Endodermal cell (in vitro differentiated cells): Measurements from ENCODE around the gene LSP1. TPM values are rescaled to one million over a fixed set of nuclear protein-coding genes. Genes with fewer than 3 reads are reported as not detected.

Experiments used
- DNase-seq: peaks from one replicate; pipeline ENCODE4 v3.0.0-alpha.2; 2017
- H3K27ac ChIP-seq: 2 replicates; pipeline ENCODE4 v1.5.1; 2013; ENCODE audit warnings: mild to moderate bottlenecking, low read depth, low read length, moderate library complexity
- H3K27me3 ChIP-seq: 2 replicates; pipeline ENCODE4 v1.6.1; 2013; ENCODE audit warnings: mild to moderate bottlenecking, low read length, moderate library complexity; ENCODE audit not compliant: insufficient read depth, control insufficient read depth, poor library complexity, severe bottlenecking
- H3K36me3 ChIP-seq: 2 replicates; pipeline ENCODE4 v1.7.0; 2013; ENCODE audit warnings: mild to moderate bottlenecking, low read length, moderate library complexity; ENCODE audit not compliant: control insufficient read depth, insufficient read depth
- H3K4me1 ChIP-seq: one replicate; pipeline ENCODE4 v1.7.0; 2013; ENCODE audit warnings: low read length; ENCODE audit not compliant: control insufficient read depth, insufficient read depth
- H3K4me3 ChIP-seq: 2 replicates; pipeline ENCODE4 v1.5.1; 2013; ENCODE audit warnings: mild to moderate bottlenecking, low read length, moderate library complexity
- H3K9ac ChIP-seq: 2 replicates; pipeline ENCODE4 v1.6.1; 2013; ENCODE audit warnings: mild to moderate bottlenecking, low read length, moderate library complexity; ENCODE audit not compliant: poor library complexity, severe bottlenecking; ENCODE audit errors: extremely low read depth
- H3K9me3 ChIP-seq: 2 replicates; pipeline ENCODE4 v1.6.1; 2013; ENCODE audit warnings: mild to moderate bottlenecking, low read length, moderate library complexity; ENCODE audit not compliant: control insufficient read depth
- H3K27ac Mint-ChIP-seq: 2 replicates; pipeline ENCODE4 v1.8.0; 2020; ENCODE audit warnings: mixed read lengths
- H3K27me3 Mint-ChIP-seq: 2 replicates; pipeline ENCODE4 v1.8.0; 2021; ENCODE audit warnings: mild to moderate bottlenecking, mixed read lengths; ENCODE audit not compliant: insufficient read depth
- H3K36me3 Mint-ChIP-seq: 2 replicates; pipeline ENCODE4 v1.8.0; 2020; ENCODE audit warnings: low read depth, mixed read lengths
- H3K4me1 Mint-ChIP-seq: 2 replicates; pipeline ENCODE4 v1.8.0; 2020; ENCODE audit warnings: mixed read lengths
- H3K4me3 Mint-ChIP-seq: 2 replicates; pipeline ENCODE4 v1.8.0; 2020; ENCODE audit warnings: mild to moderate bottlenecking, moderate library complexity, mixed read lengths
- H3K9me3 Mint-ChIP-seq: 2 replicates; pipeline ENCODE4 v1.8.0; 2020; ENCODE audit warnings: mild to moderate bottlenecking, mixed read lengths
- CTCF ChIP-seq: fragments of 200-600 bp; sonication (generic); conservative IDR thresholded peaks from 2 replicates; pipeline ENCODE4 v1.5.0; 2021; ENCODE audit warnings: antibody characterized with exemption, mild to moderate bottlenecking
- WGBS, 2 experiments: methylation state at CpG; one replicate each; pipeline versions ENCODE4 v1.1.5 to v1.1.7; 2013; ENCODE audit warnings: missing lambda C conversion rate in 2 of 2, mixed read lengths in 1 of 2; ENCODE audit not compliant: insufficient coverage in 1 of 2, insufficient read length in 1 of 2; 5-methylcytosine and 5-hydroxymethylcytosine counted together
- total RNA-seq, 2 donors: library from RNA; stranded (reverse); fragmentation: NEBNext Ultra II Directional in 1 of 2; extraction: Animal tissue kit (Norgen Biotek cat#: 25700) in 1 of 2; gene quantifications; 2 replicates in 1 of 2; 3 replicates in 1 of 2; pipeline ENCODE4 v1.2.1, GENCODE V29; 2021

LSP1 gene
- total RNA-seq, 2 donors from 2014 or later: not detected

DNA sequence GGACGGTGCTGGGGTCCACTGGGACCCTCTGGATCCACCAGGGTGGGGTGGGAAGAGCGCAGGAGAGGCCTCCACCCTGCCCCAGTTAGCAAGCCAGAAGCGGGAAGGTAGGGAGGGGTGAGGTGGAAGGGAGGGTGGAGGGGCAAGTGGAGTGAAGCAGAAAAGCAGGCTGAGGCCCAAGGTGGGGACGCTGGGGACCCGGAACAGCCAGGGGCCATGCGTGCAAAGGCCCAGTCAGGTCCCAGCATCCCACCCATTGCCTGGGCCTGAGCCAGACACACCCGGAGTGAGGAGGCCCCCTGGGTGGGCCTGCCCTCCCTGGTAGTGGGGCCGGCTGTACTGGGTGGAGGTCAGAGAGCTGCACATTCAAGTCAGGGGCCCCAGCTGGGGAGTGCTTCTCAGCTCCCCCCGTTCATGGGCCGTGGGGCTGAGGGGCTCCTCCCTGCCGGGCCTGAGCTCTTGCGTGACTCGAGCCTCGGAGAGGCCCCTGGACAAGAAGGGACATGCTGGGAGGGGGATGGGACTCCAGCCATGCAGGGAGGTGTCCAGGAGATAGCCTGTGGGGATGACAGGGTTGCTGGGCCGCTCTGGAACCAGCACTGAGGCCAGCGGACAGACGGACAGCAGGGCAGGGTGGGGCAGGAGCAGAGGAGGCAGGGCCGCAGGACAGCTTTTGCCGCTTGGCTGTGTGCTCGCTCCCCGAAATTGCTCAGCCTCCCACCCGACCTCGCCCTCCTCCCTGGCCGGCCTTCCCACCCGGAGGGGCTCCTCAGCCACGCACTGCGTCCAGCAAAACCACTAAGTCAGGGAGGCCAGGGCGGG is 74.4 kb downstream of the LSP1 start:
- Mint-ChIP-seq H3K4me3 (no peak overlapping the region), H3K27me3 (peaks cover 3% of the 10 kb centered on the region), H3K27ac (no peak overlapping the region), H3K9me3 (no peaks in the 10 kb centered on the region), H3K36me3 (no peaks in the 10 kb centered on the region), H3K4me1 (no peaks in the 10 kb centered on the region)
- Histone ChIP-seq H3K4me1 (no peaks in the 10 kb centered on the region), H3K9ac (no peak overlapping the region), H3K27me3 (no peaks in the 10 kb centered on the region), H3K27ac (peak overlapping the region; percentile 10), H3K4me3 (no peak overlapping the region), H3K36me3 (no peaks in the 10 kb centered on the region), H3K9me3 (no peaks in the 10 kb centered on the region)
- no peak for TF ChIP-seq CTCF
- no peak for DNase-seq
- 89 to 91% methylated on average over 12 to 28 of the region's 28 CpGs for WGBS, 2 experiments

GRCh38 chr11:1927848-1928469 is 75.1 kb downstream of the LSP1 start:
- Histone ChIP-seq H3K4me3 (no peak overlapping the region), H3K27ac (no peak overlapping the region), H3K9ac (no peak overlapping the region), H3K4me1 (no peaks in the 10 kb centered on the region), H3K36me3 (no peaks in the 10 kb centered on the region), H3K9me3 (no peaks in the 10 kb centered on the region), H3K27me3 (no peaks in the 10 kb centered on the region)
- DNase-seq: no peak
- H3K36me3 Mint-ChIP-seq: no peaks in the 10 kb centered on the region
- peaks cover 3% of the 10 kb centered on the region for H3K27me3 Mint-ChIP-seq
- no peak for TF ChIP-seq CTCF
- no peaks in the 10 kb centered on the region for H3K9me3 Mint-ChIP-seq
- WGBS, 2 experiments: 90 to 91% methylated on average over 16 to 20 of the region's 20 CpGs
- no peaks in the 10 kb centered on the region for H3K4me1 Mint-ChIP-seq
- H3K4me3 Mint-ChIP-seq: no peak overlapping the region
- H3K27ac Mint-ChIP-seq: no peak overlapping the region

GRCh38 chr11:1928470-1928890 is 75.6 kb downstream of the LSP1 start:
- H3K27me3 Mint-ChIP-seq: peaks cover 3% of the 10 kb centered on the region
- no peak for TF ChIP-seq CTCF
- H3K27ac Mint-ChIP-seq: no peak overlapping the region
- Histone ChIP-seq H3K9me3 (no peaks in the 10 kb centered on the region), H3K4me1 (no peaks in the 10 kb centered on the region), H3K4me3 (no peak overlapping the region), H3K27ac (no peak overlapping the region), H3K36me3 (no peaks in the 10 kb centered on the region), H3K27me3 (no peaks in the 10 kb centered on the region), H3K9ac (no peak overlapping the region)
- 90 to 95% methylated on average over 6 to 13 of the region's 13 CpGs for WGBS, 2 experiments
- H3K9me3 Mint-ChIP-seq: no peaks in the 10 kb centered on the region
- no peaks in the 10 kb centered on the region for H3K36me3 Mint-ChIP-seq
- no peaks in the 10 kb centered on the region for H3K4me1 Mint-ChIP-seq
- H3K4me3 Mint-ChIP-seq: no peak overlapping the region
- DNase-seq: no peak
